T-cell (primary cell): ENCODE measurements around the gene ANXA8L1. TPM values are rescaled to one million over a fixed set of nuclear protein-coding genes. Genes with fewer than 3 reads are reported as not detected.
"Not testable (repeated sequence)": the region's sequence is repeated elsewhere in the genome, so short reads cannot be mapped to it uniquely, and the experiment has no call there.

Source experiments
- ATAC-seq, 4 experiments: fragments of 200-7000 bp in 3 of 4; fragments of 150-1000 bp in 1 of 4; cut with Tn5 transposase; replicated peaks in 1 of 4; 1 replicate in 3 of 4; 2 replicates in 1 of 4; pipeline ENCODE4 v1.10.0; 2021; ENCODE audit warnings: moderate library complexity in 3 of 4, mild to moderate bottlenecking in 2 of 4, moderate number of reproducible peaks in 1 of 4
- CTCF ChIA-PET, 2 donors: fragments of 300-600 bp; sonication (Branson Sonifier 250); formaldehyde crosslinking; loops; one replicate each; lab custom pipeline; 2022; ENCODE audit warnings: antibody characterized with exemption in 2 of 2; lab: Charles Lee
- POLR2A ChIA-PET, 2 donors: fragments of 300-600 bp; sonication (Branson Sonifier 250); formaldehyde crosslinking; loops; one replicate each; lab custom pipeline; 2022; ENCODE audit warnings: antibody characterized with exemption in 2 of 2; lab: Charles Lee
- DNase-seq, 35 experiments: peaks; one replicate each; pipeline versions ENCODE4 v3.0.0 to v3.0.0-alpha.2; 2013 to 2023
- H3K27ac ChIP-seq: one replicate; pipeline ENCODE4 v1.5.1; 2013; ENCODE audit warnings: low read length
- H3K27me3 ChIP-seq, 2 experiments: replicated peaks in 1 of 2; 1 replicate in 1 of 2; 2 replicates in 1 of 2; pipeline versions ENCODE4 v1.6.1 to v1.7.0; 2013; ENCODE audit warnings: low read length in 1 of 2, mixed read lengths in 1 of 2; ENCODE audit not compliant: control insufficient read depth in 2 of 2, insufficient read depth in 2 of 2; ENCODE audit errors: extremely low read depth in 1 of 2
- H3K36me3 ChIP-seq, 2 donors: 1 replicate in 1 of 2; 2 replicates in 1 of 2; pipeline versions ENCODE4 v1.6.1 to v1.7.0; 2013; ENCODE audit warnings: low read length in 1 of 2; ENCODE audit not compliant: control insufficient read depth in 2 of 2, insufficient read depth in 1 of 2; ENCODE audit errors: extremely low read depth in 1 of 2
- H3K4me1 ChIP-seq, 2 experiments: 1 replicate in 1 of 2; 2 replicates in 1 of 2; pipeline versions ENCODE4 v1.6.1 to v1.7.0; 2013; ENCODE audit warnings: low read length in 2 of 2, mixed read lengths in 1 of 2; ENCODE audit not compliant: insufficient read depth in 2 of 2, control insufficient read depth in 1 of 2; ENCODE audit errors: extremely low read depth in 1 of 2
- H3K4me3 ChIP-seq, 2 donors: 1 replicate in 1 of 2; 2 replicates in 1 of 2; pipeline versions ENCODE4 v1.5.1 to v1.7.0; 2013; ENCODE audit warnings: mild to moderate bottlenecking in 2 of 2, low read length in 1 of 2, moderate library complexity in 1 of 2; ENCODE audit not compliant: control insufficient read depth in 1 of 2; ENCODE audit errors: extremely low read depth in 1 of 2
- H3K9me3 ChIP-seq: 2 replicates; pipeline ENCODE4 v1.7.0; 2013
- H3K27ac Mint-ChIP-seq, 2 donors: one replicate each; pipeline ENCODE4 v1.8.0; 2020 to 2021; ENCODE audit warnings: mild to moderate bottlenecking in 2 of 2, mixed read lengths in 2 of 2
- H3K27me3 Mint-ChIP-seq, 2 donors: one replicate each; pipeline ENCODE4 v1.8.0; 2021 to 2022; ENCODE audit warnings: mixed read lengths in 2 of 2
- H3K36me3 Mint-ChIP-seq: one replicate; pipeline ENCODE4 v1.8.0; 2021; ENCODE audit warnings: mixed read lengths
- H3K4me1 Mint-ChIP-seq, 3 donors: one replicate each; pipeline ENCODE4 v1.8.0; 2020 to 2022; ENCODE audit warnings: mixed read lengths in 3 of 3, mild to moderate bottlenecking in 1 of 3
- H3K4me3 Mint-ChIP-seq, 3 donors: one replicate each; pipeline ENCODE4 v1.8.0; 2020 to 2022; ENCODE audit warnings: mild to moderate bottlenecking in 3 of 3, mixed read lengths in 3 of 3, moderate library complexity in 3 of 3
- H3K9me3 Mint-ChIP-seq, 3 donors: one replicate each; pipeline ENCODE4 v1.8.0; 2020 to 2022; ENCODE audit warnings: mixed read lengths in 3 of 3
- WGBS: methylation state at CpG from one replicate; pipeline ENCODE4 v1.1.5; 2013; ENCODE audit warnings: missing lambda C conversion rate; ENCODE audit not compliant: insufficient coverage; 5-methylcytosine and 5-hydroxymethylcytosine counted together
- total RNA-seq, 35 experiments: library from RNA in 6 of 35; stranded (reverse) in 6 of 35; fragments of 120-200 nt in 1 of 35; gene quantifications; one replicate each; pipeline versions ENCODE4 v1.2.1 to v1.2.4 and lab custom pipeline; 2013 to 2026

Gene ANXA8L1
- total RNA-seq, 5 donors from 2014 or later (not counting 1 experiment from before 2014, with no cell fraction given): not detected

GRCh38 chr10:46330894-46331293 lies 44.7 kb upstream of the ANXA8L1 start:
- H3K36me3 Mint-ChIP-seq: no peaks in the 10 kb centered on the region
- no peak for DNase-seq
- H3K9me3 ChIP-seq: no peaks in the 10 kb centered on the region
- no peaks in the 10 kb centered on the region for H3K4me1 Mint-ChIP-seq
- no peaks in the 10 kb centered on the region for H3K9me3 Mint-ChIP-seq
- CTCF ChIA-PET: no interaction called here
- no peaks in the 10 kb centered on the region for H3K36me3 ChIP-seq
- H3K27ac Mint-ChIP-seq: no peak overlapping the region
- peaks cover 0 to 5% of the 10 kb centered on the region in 2 donors for H3K27me3 Mint-ChIP-seq
- H3K4me1 ChIP-seq: no peaks in the 10 kb centered on the region
- no peak for ATAC-seq
- WGBS: 86% methylated on average over 1 of the region's 3 CpGs
- no peak overlapping the region for H3K27ac ChIP-seq
- POLR2A ChIA-PET: interaction anchor here in 1 of 2 donors (0.6 kb wide), 1 partner anchor 951 kb away, joined by 9 read pairs; no protein-coding TSS in a partner anchor
- no peak overlapping the region for H3K4me3 ChIP-seq
- H3K27me3 ChIP-seq: peaks cover 0 to 13% of the 10 kb centered on the region in 2 experiments
- H3K4me3 Mint-ChIP-seq: no peak overlapping the region

DNA sequence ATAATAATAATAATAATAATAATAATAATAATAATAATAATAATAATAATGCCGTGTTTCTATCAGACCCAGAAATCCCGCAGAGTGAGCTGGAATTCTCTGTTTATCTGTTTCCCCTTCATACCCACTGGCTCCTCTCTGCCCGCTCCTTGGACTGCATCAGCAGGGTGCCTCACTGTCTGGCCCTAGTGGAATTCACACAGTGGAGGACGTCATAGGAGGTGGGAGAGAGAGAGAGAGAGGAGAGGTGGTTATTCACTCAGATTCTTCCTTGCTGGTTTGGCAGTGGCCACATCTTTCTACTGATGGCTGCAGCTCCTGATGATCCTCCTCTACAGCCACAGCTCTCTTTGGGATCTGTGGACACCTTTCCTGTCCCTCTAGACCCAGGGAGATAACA lies 10.1 kb upstream of the ANXA8L1 start:
- H3K4me3 Mint-ChIP-seq, H3K36me3 Mint-ChIP-seq, H3K4me1 Mint-ChIP-seq, H3K9me3 ChIP-seq, ATAC-seq, H3K27me3 ChIP-seq, DNase-seq, H3K4me1 ChIP-seq, CTCF ChIA-PET, H3K27ac ChIP-seq, H3K9me3 Mint-ChIP-seq, H3K4me3 ChIP-seq, H3K27me3 Mint-ChIP-seq, H3K27ac Mint-ChIP-seq, H3K36me3 ChIP-seq, POLR2A ChIA-PET: not testable (repeated sequence)
- no CpG with 5 or more reads among the region's 4 CpGs for WGBS

GRCh38 chr10:46367209-46367608 lies 8.4 kb upstream of the ANXA8L1 start:
- H3K4me1 Mint-ChIP-seq, H3K27me3 Mint-ChIP-seq, H3K36me3 Mint-ChIP-seq, H3K9me3 ChIP-seq, H3K27me3 ChIP-seq, H3K4me3 Mint-ChIP-seq, POLR2A ChIA-PET, H3K36me3 ChIP-seq, H3K4me3 ChIP-seq, H3K27ac ChIP-seq, ATAC-seq, H3K27ac Mint-ChIP-seq, DNase-seq, H3K4me1 ChIP-seq, CTCF ChIA-PET, H3K9me3 Mint-ChIP-seq: not testable (repeated sequence)
- WGBS: no CpG with 5 or more reads among the region's 5 CpGs

DNA sequence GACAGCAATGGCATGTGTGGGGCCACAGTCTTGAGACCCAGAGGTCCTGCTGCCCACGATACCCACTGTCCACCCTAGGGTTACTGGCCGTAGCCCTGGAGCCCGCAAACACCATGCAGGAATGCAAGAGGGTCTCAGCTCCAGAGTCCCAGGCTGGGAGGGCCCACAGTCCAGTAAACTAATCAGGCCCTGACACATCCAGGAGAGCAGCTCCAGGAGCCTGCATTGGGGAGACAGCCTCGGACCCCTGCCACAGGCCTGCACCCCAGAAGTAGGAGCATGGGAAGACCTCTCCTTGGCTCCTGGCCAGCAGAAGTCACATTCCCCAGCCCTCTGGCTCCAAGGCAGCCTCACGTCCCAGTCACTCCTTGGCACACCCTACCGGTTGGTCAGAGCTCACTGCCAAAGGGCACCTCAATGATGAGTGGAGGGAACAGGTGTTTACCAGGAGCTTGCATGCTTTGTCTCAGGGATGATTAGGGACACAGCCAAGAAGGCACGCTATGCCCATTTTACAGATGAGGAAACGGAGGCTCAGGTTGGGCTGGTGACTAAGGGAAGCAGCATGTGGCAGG lies 7.8 kb upstream of the ANXA8L1 start:
- H3K36me3 ChIP-seq, DNase-seq, CTCF ChIA-PET, H3K36me3 Mint-ChIP-seq, H3K27ac Mint-ChIP-seq, H3K4me1 ChIP-seq, H3K4me3 Mint-ChIP-seq, H3K9me3 Mint-ChIP-seq, H3K27ac ChIP-seq, H3K4me3 ChIP-seq, H3K27me3 Mint-ChIP-seq, ATAC-seq, H3K27me3 ChIP-seq, H3K9me3 ChIP-seq, H3K4me1 Mint-ChIP-seq, POLR2A ChIA-PET: not testable (repeated sequence)
- 80% methylated on average over 1 of the region's 8 CpGs for WGBS

- H3K27me3 Mint-ChIP-seq, CTCF ChIA-PET, POLR2A ChIA-PET, ATAC-seq, H3K27me3 ChIP-seq, H3K36me3 Mint-ChIP-seq, H3K27ac ChIP-seq, H3K4me1 ChIP-seq, H3K4me3 ChIP-seq, H3K9me3 Mint-ChIP-seq, H3K27ac Mint-ChIP-seq, H3K36me3 ChIP-seq, H3K4me3 Mint-ChIP-seq, DNase-seq, H3K4me1 Mint-ChIP-seq, H3K9me3 ChIP-seq: not testable (repeated sequence)
- WGBS: 82% methylated on average over 3 of the region's 11 CpGs
Observed at GRCh38 chr10:46368956-46369355, 6.6 kb upstream of the ANXA8L1 start.

- H3K27ac ChIP-seq, H3K9me3 Mint-ChIP-seq, H3K4me3 ChIP-seq, CTCF ChIA-PET, H3K4me1 ChIP-seq, H3K36me3 Mint-ChIP-seq, DNase-seq, H3K4me3 Mint-ChIP-seq, H3K4me1 Mint-ChIP-seq, ATAC-seq, POLR2A ChIA-PET, H3K9me3 ChIP-seq, H3K27ac Mint-ChIP-seq, H3K27me3 ChIP-seq, H3K27me3 Mint-ChIP-seq, H3K36me3 ChIP-seq: not testable (repeated sequence)
- WGBS: no CpG with 5 or more reads among the region's 3 CpGs
Observed at GRCh38 chr10:46374410-46374809, 1.2 kb upstream of the ANXA8L1 start.

GRCh38 chr10:46377022-46377421 lies 1.4 kb downstream of the ANXA8L1 start:
- CTCF ChIA-PET, H3K4me3 Mint-ChIP-seq, H3K9me3 ChIP-seq, H3K36me3 ChIP-seq, H3K27ac Mint-ChIP-seq, H3K4me1 Mint-ChIP-seq, POLR2A ChIA-PET, H3K27ac ChIP-seq, H3K4me1 ChIP-seq, H3K27me3 Mint-ChIP-seq, H3K27me3 ChIP-seq, H3K9me3 Mint-ChIP-seq, H3K4me3 ChIP-seq, H3K36me3 Mint-ChIP-seq, DNase-seq: not testable (repeated sequence)
- WGBS: no CpG with 5 or more reads among the region's 1 CpG
- ATAC-seq: peak in 1 of 4 experiments; percentile 5
